CD14-positive monocyte (primary cell): ENCODE measurements around the gene ISOC1. TPM values are rescaled to one million over a fixed set of nuclear protein-coding genes. Genes with fewer than 3 reads are reported as not detected.

Experiments
- DNase-seq, 3 donors: peaks; one replicate each; pipeline ENCODE4 v3.0.0-alpha.2; 2011 to 2022
- H2AFZ ChIP-seq: 2 replicates; pipeline ENCODE4 v1.6.0; 2012; ENCODE audit warnings: mild to moderate bottlenecking, low read depth, low read length, inconsistent platforms; ENCODE audit not compliant: insufficient read depth, poor library complexity, severe bottlenecking
- H3K27ac ChIP-seq, 2 donors: 1 replicate in 1 of 2; 2 replicates in 1 of 2; pipeline ENCODE4 v1.5.1; 2012 to 2013; ENCODE audit warnings: low read length in 2 of 2, control low read depth in 1 of 2, inconsistent platforms in 1 of 2, low read depth in 1 of 2, mild to moderate bottlenecking in 1 of 2
- H3K27me3 ChIP-seq, 2 donors: one replicate each; pipeline versions ENCODE4 v1.6.0 to v1.6.1; 2011 to 2013; ENCODE audit warnings: low read length in 2 of 2; ENCODE audit not compliant: control insufficient read depth in 2 of 2, insufficient read depth in 2 of 2
- H3K36me3 ChIP-seq, 2 donors: replicated peaks in 1 of 2; 1 replicate in 1 of 2; 2 replicates in 1 of 2; pipeline versions ENCODE4 v1.5.1 to v1.6.1; 2012 to 2013; ENCODE audit warnings: low read length in 2 of 2, control low read depth in 1 of 2, inconsistent platforms in 1 of 2, mild to moderate bottlenecking in 1 of 2; ENCODE audit not compliant: insufficient read depth in 2 of 2, control insufficient read depth in 1 of 2
- H3K4me1 ChIP-seq, 2 donors: 1 replicate in 1 of 2; 2 replicates in 1 of 2; pipeline versions ENCODE4 v1.5.1 to v1.6.1; 2012 to 2013; ENCODE audit warnings: low read length in 2 of 2, control low read depth in 1 of 2, inconsistent platforms in 1 of 2, mild to moderate bottlenecking in 1 of 2, moderate library complexity in 1 of 2; ENCODE audit not compliant: insufficient read depth in 2 of 2, control insufficient read depth in 1 of 2
- H3K4me2 ChIP-seq: replicated peaks from 2 replicates; pipeline ENCODE3; 2012; ENCODE audit warnings: low read length, moderate library complexity, mild to moderate bottlenecking; ENCODE audit not compliant: poor library complexity, severe bottlenecking; ENCODE audit errors: extremely low read depth
- H3K4me3 ChIP-seq, 3 experiments: fragments of 200-600 bp in 1 of 3; sonication (generic) in 1 of 3; replicated peaks in 1 of 3; 1 replicate in 2 of 3; 2 replicates in 1 of 3; pipeline ENCODE4 v1.5.1; 2011 to 2013; ENCODE audit warnings: low read length in 3 of 3, mild to moderate bottlenecking in 3 of 3, control low read depth in 2 of 3, low read depth in 2 of 3, inconsistent platforms in 1 of 3, moderate library complexity in 1 of 3
- H3K79me2 ChIP-seq: 2 replicates; pipeline ENCODE4 v1.6.0; 2012; ENCODE audit warnings: mild to moderate bottlenecking, control low read depth, inconsistent platforms, low read length, moderate library complexity; ENCODE audit not compliant: insufficient read depth
- H3K9ac ChIP-seq: 2 replicates; pipeline ENCODE4 v1.6.0; 2017; ENCODE audit warnings: low read length, mild to moderate bottlenecking; ENCODE audit not compliant: insufficient read depth, poor library complexity, severe bottlenecking
- H3K9me3 ChIP-seq, 2 donors: replicated peaks in 1 of 2; 1 replicate in 1 of 2; 2 replicates in 1 of 2; pipeline versions ENCODE4 v1.5.1 to v1.6.1; 2012 to 2013; ENCODE audit warnings: low read length in 2 of 2, control low read depth in 1 of 2; ENCODE audit not compliant: control insufficient read depth in 1 of 2, insufficient read depth in 1 of 2
- H4K20me1 ChIP-seq: 2 replicates; pipeline ENCODE4 v1.6.0; 2012; ENCODE audit warnings: mild to moderate bottlenecking, low read length, control low read depth, moderate library complexity; ENCODE audit not compliant: insufficient read depth
- H3K27ac Mint-ChIP-seq, 7 donors: one replicate each; pipeline ENCODE4 v1.8.0; 2020; ENCODE audit warnings: mild to moderate bottlenecking in 7 of 7, mixed read lengths in 7 of 7, moderate library complexity in 6 of 7, inconsistent platforms in 2 of 7
- H3K27me3 Mint-ChIP-seq, 3 donors: one replicate each; pipeline ENCODE4 v1.8.0; 2021 to 2022; ENCODE audit warnings: low read depth in 3 of 3, mild to moderate bottlenecking in 3 of 3, mixed read lengths in 3 of 3, moderate library complexity in 3 of 3, inconsistent platforms in 1 of 3
- H3K36me3 Mint-ChIP-seq, 2 donors: one replicate each; pipeline ENCODE4 v1.8.0; 2020; ENCODE audit warnings: mixed read lengths in 2 of 2, inconsistent platforms in 1 of 2, mild to moderate bottlenecking in 1 of 2
- H3K4me1 Mint-ChIP-seq: one replicate; pipeline ENCODE4 v1.8.0; 2020; ENCODE audit warnings: mild to moderate bottlenecking, mixed read lengths
- H3K4me3 Mint-ChIP-seq, 2 donors: one replicate each; pipeline ENCODE4 v1.8.0; 2020; ENCODE audit warnings: mild to moderate bottlenecking in 2 of 2, mixed read lengths in 2 of 2, moderate library complexity in 1 of 2
- H3K9me3 Mint-ChIP-seq, 7 donors: one replicate each; pipeline ENCODE4 v1.8.0; 2020 to 2022; ENCODE audit warnings: mixed read lengths in 7 of 7, mild to moderate bottlenecking in 6 of 7, moderate library complexity in 6 of 7, inconsistent platforms in 2 of 7
- CTCF ChIP-seq: fragments of 200-600 bp; IDR thresholded peaks from one replicate; pipeline ENCODE4 v1.8.0; 2022; ENCODE audit warnings: antibody characterized with exemption, mild to moderate bottlenecking
- WGBS: methylation state at CpG from one replicate; pipeline ENCODE4 v1.1.5; 2013; ENCODE audit warnings: missing lambda C conversion rate; ENCODE audit not compliant: insufficient coverage; 5-methylcytosine and 5-hydroxymethylcytosine counted together
- intact Hi-C, 2 donors: fragments of 100-400 bp; cut with micrococcal nuclease; formaldehyde crosslinking; loops; one replicate each; pipeline versions ENCODE4 v1.15.0 to v1.15.1; 2023
- polyA plus RNA-seq, 3 donors: library from polyadenylated mRNA; depleted of rRNA in 1 of 3; unstranded in 2 of 3; stranded (reverse) in 1 of 3; fragments of 300-500 nt in 2 of 3; fragments of >200 nt in 1 of 3; fragmentation: Illumina TruSeq in 2 of 3; gene quantifications; 1 replicate in 2 of 3; 2 replicates in 1 of 3; pipeline ENCODE4 v1.2.3, GENCODE V29; 2012 to 2021

The ISOC1 gene
- polyA plus RNA-seq, 3 donors: 5.6 to 19.4 (median 16.6) TPM

- H4K20me1 ChIP-seq: no peaks in the 10 kb centered on the region
- TF ChIP-seq CTCF: no peak
- Mint-ChIP-seq H3K4me1 (no peaks in the 10 kb centered on the region), H3K4me3 (no peak overlapping the region), H3K9me3 (peaks cover 0 to 2% (median 0%) of the 10 kb centered on the region in 7 donors), H3K36me3 (no peaks in the 10 kb centered on the region), H3K27ac (no peak overlapping the region), H3K27me3 (peaks cover 0 to 3% (median 1%) of the 10 kb centered on the region in 3 donors)
- intact Hi-C loops: no loop called here
- no peaks in the 10 kb centered on the region for H3K36me3 ChIP-seq
- no peaks in the 10 kb centered on the region for H3K4me1 ChIP-seq
- no peaks in the 10 kb centered on the region for H3K79me2 ChIP-seq
- no peak overlapping the region for H2AFZ ChIP-seq
- 100% methylated on average over 1 of the region's 1 CpG for WGBS
- DNase-seq: no peak
- no peak overlapping the region for H3K27ac ChIP-seq
- no peaks in the 10 kb centered on the region for H3K27me3 ChIP-seq
- H3K4me3 ChIP-seq: no peak overlapping the region
- H3K9me3 ChIP-seq: no peaks in the 10 kb centered on the region
- H3K9ac ChIP-seq: no peak overlapping the region
- no peak overlapping the region for H3K4me2 ChIP-seq
Measured at GRCh38 chr5:129063483-129064113, 31.0 kb upstream of the ISOC1 start.

GRCh38 chr5:129065721-129066120 lies 28.8 kb upstream of the ISOC1 start:
- no peak overlapping the region for H3K4me3 Mint-ChIP-seq
- Histone ChIP-seq H3K9me3 (no peaks in the 10 kb centered on the region), H3K79me2 (no peaks in the 10 kb centered on the region), H3K27ac (no peak overlapping the region), H3K4me1 (no peaks in the 10 kb centered on the region), H3K4me3 (no peak overlapping the region), H3K36me3 (no peaks in the 10 kb centered on the region), H2AFZ (no peak overlapping the region), H3K27me3 (no peaks in the 10 kb centered on the region), H3K9ac (no peak overlapping the region), H4K20me1 (no peaks in the 10 kb centered on the region), H3K4me2 (no peak overlapping the region)
- no peaks in the 10 kb centered on the region for H3K36me3 Mint-ChIP-seq
- H3K4me1 Mint-ChIP-seq: no peaks in the 10 kb centered on the region
- WGBS: 100% methylated on average over 2 of the region's 2 CpGs
- H3K27me3 Mint-ChIP-seq: peaks cover 0 to 3% (median 1%) of the 10 kb centered on the region in 3 donors
- intact Hi-C loops: no loop called here
- DNase-seq: no peak
- H3K9me3 Mint-ChIP-seq: no peaks in the 10 kb centered on the region
- TF ChIP-seq CTCF: no peak
- no peak overlapping the region for H3K27ac Mint-ChIP-seq
